ENCODE data around the gene APLNR. TPM values are rescaled to one million over a fixed set of nuclear protein-coding genes. Genes with fewer than 3 reads are reported as not detected.

APLNR gene
- total and polyA plus RNA-seq, 10 of the 15 experiments (the other 5 are each of a cell fraction or from before 2014, with no cell fraction given), result 0.11 TPM; not detected in 9

DNA sequence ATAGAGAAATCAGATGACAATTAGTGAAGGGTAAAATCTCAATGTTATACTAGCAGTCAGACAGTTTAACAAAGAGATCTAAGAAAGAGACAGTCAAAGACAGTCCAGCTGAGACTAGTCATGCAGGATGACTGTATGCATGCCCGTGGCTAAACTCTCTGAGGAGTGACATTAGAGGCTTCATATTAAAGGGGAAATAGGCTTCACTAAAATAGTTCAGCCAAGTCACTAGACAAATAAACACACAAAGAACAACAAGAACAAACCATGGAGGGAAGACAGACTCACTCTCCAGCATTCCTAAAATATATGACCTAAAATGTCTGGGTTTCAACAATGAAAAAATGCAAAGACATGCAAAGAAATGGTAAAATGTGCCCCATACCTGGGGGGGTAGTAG lies 18.6 kb upstream of the APLNR start (continued):
- TF ChIP-seq, protein P1, sequence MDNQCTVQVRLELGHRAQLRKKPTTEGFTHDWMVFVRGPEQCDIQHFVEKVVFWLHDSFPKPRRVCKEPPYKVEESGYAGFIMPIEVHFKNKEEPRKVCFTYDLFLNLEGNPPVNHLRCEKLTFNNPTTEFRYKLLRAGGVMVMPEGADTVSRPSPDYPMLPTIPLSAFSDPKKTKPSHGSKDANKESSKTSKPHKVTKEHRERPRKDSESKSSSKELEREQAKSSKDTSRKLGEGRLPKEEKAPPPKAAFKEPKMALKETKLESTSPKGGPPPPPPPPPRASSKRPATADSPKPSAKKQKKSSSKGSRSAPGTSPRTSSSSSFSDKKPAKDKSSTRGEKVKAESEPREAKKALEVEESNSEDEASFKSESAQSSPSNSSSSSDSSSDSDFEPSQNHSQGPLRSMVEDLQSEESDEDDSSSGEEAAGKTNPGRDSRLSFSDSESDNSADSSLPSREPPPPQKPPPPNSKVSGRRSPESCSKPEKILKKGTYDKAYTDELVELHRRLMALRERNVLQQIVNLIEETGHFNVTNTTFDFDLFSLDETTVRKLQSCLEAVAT (IDR thresholded peaks at IDR 0.05), result no peak

DNA sequence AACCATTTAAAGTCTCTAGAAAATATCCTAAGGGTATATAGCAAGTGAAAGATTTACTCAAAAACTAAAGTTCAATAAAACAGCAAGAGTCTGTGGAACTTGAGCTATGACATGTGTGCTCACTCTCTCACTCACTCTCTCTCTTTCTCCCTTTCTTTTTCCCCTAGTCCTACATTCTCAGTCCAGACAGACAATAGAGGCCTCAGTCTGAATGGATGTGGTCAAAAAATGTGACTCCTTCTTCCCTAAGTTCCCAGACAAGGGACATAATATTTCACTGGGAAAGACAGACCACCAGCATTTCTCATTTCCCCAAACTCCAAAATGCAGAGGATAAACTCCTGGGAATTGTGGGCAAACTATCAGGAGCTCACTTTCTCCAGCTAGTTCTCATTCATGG lies 17.6 kb upstream of the APLNR start:
- in situ Hi-C loops (cut with MboI), result loop anchor here (25.0 kb wide), 1 partner anchor 1317 kb away; the partner anchor contains the start of gene OR5I1
- H3K79me2 ChIP-seq (ENCODE audit: control insufficient read depth, insufficient read depth, low read length), result no peaks in the 10 kb centered on the region
- H2AFZ ChIP-seq (ENCODE audit: control insufficient read depth, low read depth, low read length), result no peak overlapping the region
- no peak overlapping the region for H3K9ac ChIP-seq (ENCODE audit: control insufficient read depth, insufficient read depth, low read length)
- H3K4me2 ChIP-seq (ENCODE audit: control insufficient read depth, insufficient read depth), result no peak overlapping the region
- FAIRE-seq (no peak), DNase-seq (ENCODE audit: low read depth, low spot score) (no peak), ATAC-seq (no peak)
- ChIA-PET SMC1A (ENCODE audit: uncharacterized antibody, unreplicated experiment) (interaction anchor here (1.4 kb wide), 1 partner anchor 18 kb away, joined by 4 read pairs; no protein-coding TSS in a partner anchor), RAD21 (ENCODE audit: unreplicated experiment) (no interaction called here), CTCF (interaction anchor here (8.7 kb wide), 1 partner anchor 413 kb away, joined by 184 read pairs; no protein-coding TSS in a partner anchor), POLR2A (interaction anchor here (0.7 kb wide), 1 partner anchor 95 kb away, joined by 3 read pairs; no protein-coding TSS in a partner anchor)
- no peaks in the 10 kb centered on the region for H3K36me3 ChIP-seq (ENCODE audit: control insufficient read depth in 2 of 2, insufficient read depth in 2 of 2, low read length in 1 of 2)
- H3K27ac ChIP-seq (ENCODE audit: control insufficient read depth, insufficient read depth), result no peak overlapping the region
- H3K27me3 ChIP-seq (replicated peaks in 1 of 2; ENCODE audit: control insufficient read depth in 2 of 2, insufficient read depth in 2 of 2, low read length in 1 of 2), result no peaks in the 10 kb centered on the region; a peak in 1 of 4 replicates
- BruUV-seq (replicated peaks), result no TSS peak
- intact Hi-C loops (cut with micrococcal nuclease; ENCODE audit: unreplicated experiment), result no loop called here
- H3K4me1 ChIP-seq (ENCODE audit: control insufficient read depth, insufficient read depth, low read length), result no peaks in the 10 kb centered on the region
- H3K4me3 ChIP-seq, result no peak overlapping the region
- H4K20me1 ChIP-seq (ENCODE audit: control insufficient read depth, insufficient read depth), result no peaks in the 10 kb centered on the region
- H3K9me3 ChIP-seq (replicated peaks; ENCODE audit: control insufficient read depth, insufficient read depth, low read length), result no peaks in the 10 kb centered on the region
- TF ChIP-seq RAD21 (IDR thresholded peaks at IDR 0.05; ENCODE audit: insufficient read depth, low read depth, low read length) (no peak), KLF5 (IDR thresholded peaks at IDR 0.05; ENCODE audit: partially characterized antibody) (no peak), POLR2AphosphoS2 (IDR thresholded peaks at IDR 0.05; ENCODE audit: low read depth, low read length) (no peak), BACH1 (IDR thresholded peaks at IDR 0.05; ENCODE audit: borderline replicate concordance) (no peak)
- TF ChIP-seq, protein P2, sequence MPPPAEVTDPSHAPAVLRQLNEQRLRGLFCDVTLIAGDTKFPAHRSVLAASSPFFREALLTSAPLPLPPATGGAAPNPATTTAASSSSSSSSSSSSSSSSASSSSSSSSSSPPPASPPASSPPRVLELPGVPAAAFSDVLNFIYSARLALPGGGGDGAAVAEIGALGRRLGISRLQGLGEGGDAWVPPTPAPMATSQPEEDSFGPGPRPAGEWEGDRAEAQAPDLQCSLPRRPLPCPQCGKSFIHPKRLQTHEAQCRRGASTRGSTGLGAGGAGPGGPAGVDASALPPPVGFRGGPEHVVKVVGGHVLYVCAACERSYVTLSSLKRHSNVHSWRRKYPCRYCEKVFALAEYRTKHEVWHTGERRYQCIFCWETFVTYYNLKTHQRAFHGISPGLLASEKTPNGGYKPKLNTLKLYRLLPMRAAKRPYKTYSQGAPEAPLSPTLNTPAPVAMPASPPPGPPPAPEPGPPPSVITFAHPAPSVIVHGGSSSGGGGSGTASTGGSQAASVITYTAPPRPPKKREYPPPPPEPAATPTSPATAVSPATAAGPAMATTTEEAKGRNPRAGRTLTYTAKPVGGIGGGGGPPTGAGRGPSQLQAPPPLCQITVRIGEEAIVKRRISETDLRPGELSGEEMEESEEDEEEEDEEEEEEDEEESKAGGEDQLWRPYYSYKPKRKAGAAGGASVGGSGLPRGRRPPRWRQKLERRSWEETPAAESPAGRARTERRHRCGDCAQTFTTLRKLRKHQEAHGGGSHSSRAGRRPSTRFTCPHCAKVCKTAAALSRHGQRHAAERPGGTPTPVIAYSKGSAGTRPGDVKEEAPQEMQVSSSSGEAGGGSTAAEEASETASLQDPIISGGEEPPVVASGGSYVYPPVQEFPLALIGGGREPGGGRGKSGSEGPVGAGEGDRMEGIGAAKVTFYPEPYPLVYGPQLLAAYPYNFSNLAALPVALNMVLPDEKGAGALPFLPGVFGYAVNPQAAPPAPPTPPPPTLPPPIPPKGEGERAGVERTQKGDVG (CRISPR knock-in tag; IDR thresholded peaks at IDR 0.05), result no peak
- TF ChIP-seq, protein P3, sequence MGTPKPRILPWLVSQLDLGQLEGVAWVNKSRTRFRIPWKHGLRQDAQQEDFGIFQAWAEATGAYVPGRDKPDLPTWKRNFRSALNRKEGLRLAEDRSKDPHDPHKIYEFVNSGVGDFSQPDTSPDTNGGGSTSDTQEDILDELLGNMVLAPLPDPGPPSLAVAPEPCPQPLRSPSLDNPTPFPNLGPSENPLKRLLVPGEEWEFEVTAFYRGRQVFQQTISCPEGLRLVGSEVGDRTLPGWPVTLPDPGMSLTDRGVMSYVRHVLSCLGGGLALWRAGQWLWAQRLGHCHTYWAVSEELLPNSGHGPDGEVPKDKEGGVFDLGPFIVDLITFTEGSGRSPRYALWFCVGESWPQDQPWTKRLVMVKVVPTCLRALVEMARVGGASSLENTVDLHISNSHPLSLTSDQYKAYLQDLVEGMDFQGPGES (IDR thresholded peaks at IDR 0.05), result no peak
- TF ChIP-seq, protein P4, sequence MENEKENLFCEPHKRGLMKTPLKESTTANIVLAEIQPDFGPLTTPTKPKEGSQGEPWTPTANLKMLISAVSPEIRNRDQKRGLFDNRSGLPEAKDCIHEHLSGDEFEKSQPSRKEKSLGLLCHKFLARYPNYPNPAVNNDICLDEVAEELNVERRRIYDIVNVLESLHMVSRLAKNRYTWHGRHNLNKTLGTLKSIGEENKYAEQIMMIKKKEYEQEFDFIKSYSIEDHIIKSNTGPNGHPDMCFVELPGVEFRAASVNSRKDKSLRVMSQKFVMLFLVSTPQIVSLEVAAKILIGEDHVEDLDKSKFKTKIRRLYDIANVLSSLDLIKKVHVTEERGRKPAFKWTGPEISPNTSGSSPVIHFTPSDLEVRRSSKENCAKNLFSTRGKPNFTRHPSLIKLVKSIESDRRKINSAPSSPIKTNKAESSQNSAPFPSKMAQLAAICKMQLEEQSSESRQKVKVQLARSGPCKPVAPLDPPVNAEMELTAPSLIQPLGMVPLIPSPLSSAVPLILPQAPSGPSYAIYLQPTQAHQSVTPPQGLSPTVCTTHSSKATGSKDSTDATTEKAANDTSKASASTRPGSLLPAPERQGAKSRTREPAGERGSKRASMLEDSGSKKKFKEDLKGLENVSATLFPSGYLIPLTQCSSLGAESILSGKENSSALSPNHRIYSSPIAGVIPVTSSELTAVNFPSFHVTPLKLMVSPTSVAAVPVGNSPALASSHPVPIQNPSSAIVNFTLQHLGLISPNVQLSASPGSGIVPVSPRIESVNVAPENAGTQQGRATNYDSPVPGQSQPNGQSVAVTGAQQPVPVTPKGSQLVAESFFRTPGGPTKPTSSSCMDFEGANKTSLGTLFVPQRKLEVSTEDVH (IDR thresholded peaks at IDR 0.05; ENCODE audit: low read depth, partially characterized antibody), result no peak
- TF ChIP-seq, protein P5, sequence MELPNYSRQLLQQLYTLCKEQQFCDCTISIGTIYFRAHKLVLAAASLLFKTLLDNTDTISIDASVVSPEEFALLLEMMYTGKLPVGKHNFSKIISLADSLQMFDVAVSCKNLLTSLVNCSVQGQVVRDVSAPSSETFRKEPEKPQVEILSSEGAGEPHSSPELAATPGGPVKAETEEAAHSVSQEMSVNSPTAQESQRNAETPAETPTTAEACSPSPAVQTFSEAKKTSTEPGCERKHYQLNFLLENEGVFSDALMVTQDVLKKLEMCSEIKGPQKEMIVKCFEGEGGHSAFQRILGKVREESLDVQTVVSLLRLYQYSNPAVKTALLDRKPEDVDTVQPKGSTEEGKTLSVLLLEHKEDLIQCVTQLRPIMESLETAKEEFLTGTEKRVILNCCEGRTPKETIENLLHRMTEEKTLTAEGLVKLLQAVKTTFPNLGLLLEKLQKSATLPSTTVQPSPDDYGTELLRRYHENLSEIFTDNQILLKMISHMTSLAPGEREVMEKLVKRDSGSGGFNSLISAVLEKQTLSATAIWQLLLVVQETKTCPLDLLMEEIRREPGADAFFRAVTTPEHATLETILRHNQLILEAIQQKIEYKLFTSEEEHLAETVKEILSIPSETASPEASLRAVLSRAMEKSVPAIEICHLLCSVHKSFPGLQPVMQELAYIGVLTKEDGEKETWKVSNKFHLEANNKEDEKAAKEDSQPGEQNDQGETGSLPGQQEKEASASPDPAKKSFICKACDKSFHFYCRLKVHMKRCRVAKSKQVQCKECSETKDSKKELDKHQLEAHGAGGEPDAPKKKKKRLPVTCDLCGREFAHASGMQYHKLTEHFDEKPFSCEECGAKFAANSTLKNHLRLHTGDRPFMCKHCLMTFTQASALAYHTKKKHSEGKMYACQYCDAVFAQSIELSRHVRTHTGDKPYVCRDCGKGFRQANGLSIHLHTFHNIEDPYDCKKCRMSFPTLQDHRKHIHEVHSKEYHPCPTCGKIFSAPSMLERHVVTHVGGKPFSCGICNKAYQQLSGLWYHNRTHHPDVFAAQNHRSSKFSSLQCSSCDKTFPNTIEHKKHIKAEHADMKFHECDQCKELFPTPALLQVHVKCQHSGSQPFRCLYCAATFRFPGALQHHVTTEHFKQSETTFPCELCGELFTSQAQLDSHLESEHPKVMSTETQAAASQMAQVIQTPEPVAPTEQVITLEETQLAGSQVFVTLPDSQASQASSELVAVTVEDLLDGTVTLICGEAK (IDR thresholded peaks at IDR 0.05; ENCODE audit: borderline replicate concordance), result no peak
